HUES6 (cell line): ENCODE results near the gene HLA-G.
"Not testable (repeated sequence)": the region's sequence is repeated elsewhere in the genome, so short reads cannot be mapped to it uniquely, and the experiment has no call there.

Source experiments
- H3K27ac ChIP-seq: 2 replicates; pipeline ENCODE4 v1.7.0; 2013; ENCODE audit warnings: low read depth, mild to moderate bottlenecking, low read length, inconsistent platforms
- H3K27me3 ChIP-seq: 2 replicates; pipeline ENCODE4 v1.6.1; 2013; ENCODE audit warnings: low read length; ENCODE audit not compliant: control insufficient read depth, insufficient read depth
- H3K36me3 ChIP-seq: 2 replicates; pipeline ENCODE4 v1.6.1; 2013; ENCODE audit warnings: low read length; ENCODE audit not compliant: control insufficient read depth, insufficient read depth
- H3K4me1 ChIP-seq: 2 replicates; pipeline ENCODE4 v1.6.1; 2013; ENCODE audit warnings: low read length; ENCODE audit not compliant: control insufficient read depth, insufficient read depth
- H3K4me3 ChIP-seq: 2 replicates; pipeline ENCODE4 v1.5.1; 2013; ENCODE audit warnings: low read depth, low read length
- H3K9ac ChIP-seq: one replicate; pipeline ENCODE4 v1.6.1; 2013; ENCODE audit warnings: mild to moderate bottlenecking, low read length
- H3K9me3 ChIP-seq: 2 replicates; pipeline ENCODE4 v1.6.1; 2013; ENCODE audit warnings: low read depth, low read length; ENCODE audit not compliant: control insufficient read depth, insufficient read depth

The HLA-G gene

GRCh38 chr6:29827579-29828470 lies at the start of gene HLA-G:
TSS of gene HLA-G (plus strand) at chr6:29827825. CDS start at chr6:29827845, 20 bp downstream.
- Histone ChIP-seq H3K9me3 (no peaks in the 10 kb centered on the region), H3K36me3 (no peaks in the 10 kb centered on the region), H3K27ac (no peak within 1 kb of the TSS), H3K4me1 (no peaks in the 10 kb centered on the region; the same call in 1 of the 2 replicates), H3K4me3 (peak within 1 kb of the TSS; percentile 74), H3K27me3 (peaks cover 78% of the 10 kb centered on the region), H3K9ac (no peak within 1 kb of the TSS)

- H3K27ac ChIP-seq, H3K4me3 ChIP-seq, H3K36me3 ChIP-seq, H3K27me3 ChIP-seq, H3K9ac ChIP-seq, H3K4me1 ChIP-seq: not testable (repeated sequence)
- peaks cover 16% of the 10 kb centered on the region; the same call in 1 of the 2 replicates for H3K9me3 ChIP-seq
Observed at GRCh38 chr6:29780019-29780698, 47.5 kb upstream of the HLA-G start.

- Histone ChIP-seq H3K4me3 (no peak overlapping the region), H3K36me3 (no peaks in the 10 kb centered on the region), H3K27me3 (peaks cover 46% of the 10 kb centered on the region), H3K9ac (no peak overlapping the region), H3K4me1 (peaks cover 6% of the 10 kb centered on the region), H3K27ac (no peak overlapping the region), H3K9me3 (peaks cover 7% of the 10 kb centered on the region)
Observed at GRCh38 chr6:29789176-29789575, 38.4 kb upstream of the HLA-G start.

- H3K4me3 ChIP-seq = no peak overlapping the region
- no peak overlapping the region for H3K27ac ChIP-seq
- no peaks in the 10 kb centered on the region for H3K36me3 ChIP-seq
- peaks cover 6% of the 10 kb centered on the region for H3K4me1 ChIP-seq
- no peak overlapping the region for H3K9ac ChIP-seq
- peaks cover 7% of the 10 kb centered on the region for H3K9me3 ChIP-seq
- H3K27me3 ChIP-seq = peaks cover 58% of the 10 kb centered on the region
Observed at GRCh38 chr6:29790626-29791025, 37.0 kb upstream of the HLA-G start.

GRCh38 chr6:29791162-29791561 lies 36.5 kb upstream of the HLA-G start:
- Histone ChIP-seq H3K4me1 (peaks cover 6% of the 10 kb centered on the region), H3K27ac (no peak overlapping the region), H3K4me3 (no peak overlapping the region), H3K27me3 (peaks cover 62% of the 10 kb centered on the region), H3K36me3 (no peaks in the 10 kb centered on the region), H3K9ac (no peak overlapping the region), H3K9me3 (peaks cover 7% of the 10 kb centered on the region)

- H3K9ac ChIP-seq = no peak overlapping the region
- H3K27ac ChIP-seq = no peak overlapping the region
- peaks cover 67% of the 10 kb centered on the region for H3K27me3 ChIP-seq
- peaks cover 7% of the 10 kb centered on the region for H3K9me3 ChIP-seq
- no peaks in the 10 kb centered on the region for H3K36me3 ChIP-seq
- H3K4me3 ChIP-seq = peak overlapping the region; percentile 81
- peaks cover 6% of the 10 kb centered on the region for H3K4me1 ChIP-seq
Observed at GRCh38 chr6:29791786-29792122, 35.9 kb upstream of the HLA-G start.

- no peak overlapping the region for H3K27ac ChIP-seq
- peaks cover 67% of the 10 kb centered on the region for H3K27me3 ChIP-seq
- peak overlapping the region; percentile 81 for H3K4me3 ChIP-seq
Observed at GRCh38 chr6:29792123-29793035, 35.2 kb upstream of the HLA-G start.

GRCh38 chr6:29793036-29793356 lies 34.6 kb upstream of the HLA-G start:
- H3K27ac ChIP-seq = no peak overlapping the region
- H3K27me3 ChIP-seq = peaks cover 67% of the 10 kb centered on the region
- H3K4me1 ChIP-seq = peaks cover 6% of the 10 kb centered on the region
- H3K9me3 ChIP-seq = peaks cover 5% of the 10 kb centered on the region
- no peak overlapping the region for H3K9ac ChIP-seq
- H3K4me3 ChIP-seq = peak overlapping the region; percentile 81
- no peaks in the 10 kb centered on the region for H3K36me3 ChIP-seq

More at GRCh38 chr6:29792123-29793035, 35.2 kb upstream of the HLA-G start:
- Histone ChIP-seq H3K9ac (peak overlapping the region; percentile 45), H3K36me3 (no peaks in the 10 kb centered on the region), H3K9me3 (peaks cover 7% of the 10 kb centered on the region), H3K4me1 (peaks cover 6% of the 10 kb centered on the region)

- peaks cover 6% of the 10 kb centered on the region for H3K4me1 ChIP-seq
- no peak overlapping the region for H3K9ac ChIP-seq
- H3K36me3 ChIP-seq = no peaks in the 10 kb centered on the region
- no peak overlapping the region for H3K27ac ChIP-seq
- no peaks in the 10 kb centered on the region for H3K9me3 ChIP-seq
- no peak overlapping the region for H3K4me3 ChIP-seq
- H3K27me3 ChIP-seq = peaks cover 67% of the 10 kb centered on the region
Observed at GRCh38 chr6:29793796-29794195, 33.8 kb upstream of the HLA-G start.

- Histone ChIP-seq H3K9me3 (no peaks in the 10 kb centered on the region), H3K27ac (no peak overlapping the region), H3K9ac (no peak overlapping the region), H3K4me3 (no peak overlapping the region), H3K4me1 (peaks cover 6% of the 10 kb centered on the region), H3K27me3 (peaks cover 51% of the 10 kb centered on the region), H3K36me3 (no peaks in the 10 kb centered on the region)
Observed at GRCh38 chr6:29796026-29796425, 31.6 kb upstream of the HLA-G start.
